ENCODE results near the gene C7.

C7 gene

GRCh38 chr5:40984884-40985283, 75.6 kb downstream of the C7 start:
- no peaks in the 10 kb centered on the region for H3K27me3 ChIP-seq (ENCODE audit: control insufficient read depth, insufficient read depth, low read length)
- no peak overlapping the region for H3K27ac ChIP-seq (ENCODE audit: low read depth, low read length)
- no peaks in the 10 kb centered on the region for H3K4me1 ChIP-seq (ENCODE audit: control insufficient read depth, insufficient read depth, low read length)
- no peaks in the 10 kb centered on the region for H3K36me3 ChIP-seq (ENCODE audit: control insufficient read depth, insufficient read depth, low read length)
- H3K4me3 ChIP-seq (ENCODE audit: low read length) = no peak overlapping the region
- no peak overlapping the region for H3K9ac ChIP-seq (ENCODE audit: low read length)

- no peaks in the 10 kb centered on the region for H3K4me1 ChIP-seq (ENCODE audit: control insufficient read depth, insufficient read depth, low read length)
- H3K27ac ChIP-seq (ENCODE audit: low read depth, low read length) = no peak overlapping the region
- no peak overlapping the region for H3K9ac ChIP-seq (ENCODE audit: low read length)
- no peak overlapping the region for H3K4me3 ChIP-seq (ENCODE audit: low read length)
- H3K36me3 ChIP-seq (ENCODE audit: control insufficient read depth, insufficient read depth, low read length) = no peaks in the 10 kb centered on the region
- H3K27me3 ChIP-seq (ENCODE audit: control insufficient read depth, insufficient read depth, low read length) = no peaks in the 10 kb centered on the region
These were observed 76.2 kb downstream of the C7 start for GRCh38 chr5:40985501-40985900.

GRCh38 chr5:40986666-40987065, 77.4 kb downstream of the C7 start:
- no peaks in the 10 kb centered on the region for H3K27me3 ChIP-seq (ENCODE audit: control insufficient read depth, insufficient read depth, low read length)
- no peaks in the 10 kb centered on the region for H3K36me3 ChIP-seq (ENCODE audit: control insufficient read depth, insufficient read depth, low read length)
- H3K4me1 ChIP-seq (ENCODE audit: control insufficient read depth, insufficient read depth, low read length) = peaks cover 4% of the 10 kb centered on the region
- no peak overlapping the region for H3K27ac ChIP-seq (ENCODE audit: low read depth, low read length)
- no peak overlapping the region for H3K9ac ChIP-seq (ENCODE audit: low read length)
- no peak overlapping the region for H3K4me3 ChIP-seq (ENCODE audit: low read length)

GRCh38 chr5:40987349-40987748, 78.1 kb downstream of the C7 start:
- Histone ChIP-seq H3K27ac (ENCODE audit: low read depth, low read length) (no peak overlapping the region), H3K27me3 (ENCODE audit: control insufficient read depth, insufficient read depth, low read length) (no peaks in the 10 kb centered on the region), H3K9ac (ENCODE audit: low read length) (no peak overlapping the region), H3K4me1 (ENCODE audit: control insufficient read depth, insufficient read depth, low read length) (peaks cover 4% of the 10 kb centered on the region), H3K4me3 (ENCODE audit: low read length) (no peak overlapping the region), H3K36me3 (ENCODE audit: control insufficient read depth, insufficient read depth, low read length) (no peaks in the 10 kb centered on the region)

- Histone ChIP-seq H3K36me3 (ENCODE audit: control insufficient read depth, insufficient read depth, low read length) (no peaks in the 10 kb centered on the region), H3K4me1 (ENCODE audit: control insufficient read depth, insufficient read depth, low read length) (peaks cover 4% of the 10 kb centered on the region), H3K27me3 (ENCODE audit: control insufficient read depth, insufficient read depth, low read length) (no peaks in the 10 kb centered on the region), H3K9ac (ENCODE audit: low read length) (no peak overlapping the region), H3K27ac (ENCODE audit: low read depth, low read length) (no peak overlapping the region), H3K4me3 (ENCODE audit: low read length) (no peak overlapping the region)
These were observed 79.6 kb downstream of the C7 start for GRCh38 chr5:40988746-40989510.

GRCh38 chr5:40991168-40991980, 82.1 kb downstream of the C7 start:
- H3K4me3 ChIP-seq (ENCODE audit: low read length) = no peak overlapping the region
- no peaks in the 10 kb centered on the region for H3K36me3 ChIP-seq (ENCODE audit: control insufficient read depth, insufficient read depth, low read length)
- H3K9ac ChIP-seq (ENCODE audit: low read length) = no peak overlapping the region
- peaks cover 4% of the 10 kb centered on the region for H3K4me1 ChIP-seq (ENCODE audit: control insufficient read depth, insufficient read depth, low read length)
- H3K27me3 ChIP-seq (ENCODE audit: control insufficient read depth, insufficient read depth, low read length) = no peaks in the 10 kb centered on the region
- H3K27ac ChIP-seq (ENCODE audit: low read depth, low read length) = peak overlapping the region; percentile 40

GRCh38 chr5:40991981-40992559, 82.8 kb downstream of the C7 start:
- no peak overlapping the region for H3K9ac ChIP-seq (ENCODE audit: low read length)
- no peaks in the 10 kb centered on the region for H3K36me3 ChIP-seq (ENCODE audit: control insufficient read depth, insufficient read depth, low read length)
- H3K4me1 ChIP-seq (ENCODE audit: control insufficient read depth, insufficient read depth, low read length) = peaks cover 4% of the 10 kb centered on the region
- H3K27ac ChIP-seq (ENCODE audit: low read depth, low read length) = peak overlapping the region; percentile 40
- H3K4me3 ChIP-seq (ENCODE audit: low read length) = no peak overlapping the region
- no peaks in the 10 kb centered on the region for H3K27me3 ChIP-seq (ENCODE audit: control insufficient read depth, insufficient read depth, low read length)

GRCh38 chr5:40995801-40996586, 86.7 kb downstream of the C7 start:
- no peaks in the 10 kb centered on the region for H3K4me1 ChIP-seq (ENCODE audit: control insufficient read depth, insufficient read depth, low read length)
- H3K27ac ChIP-seq (ENCODE audit: low read depth, low read length) = no peak overlapping the region
- no peak overlapping the region for H3K9ac ChIP-seq (ENCODE audit: low read length)
- H3K27me3 ChIP-seq (ENCODE audit: control insufficient read depth, insufficient read depth, low read length) = no peaks in the 10 kb centered on the region
- no peak overlapping the region for H3K4me3 ChIP-seq (ENCODE audit: low read length)
- no peaks in the 10 kb centered on the region for H3K36me3 ChIP-seq (ENCODE audit: control insufficient read depth, insufficient read depth, low read length)

- no peak overlapping the region for H3K4me3 ChIP-seq (ENCODE audit: low read length)
- H3K9ac ChIP-seq (ENCODE audit: low read length) = no peak overlapping the region
- H3K27ac ChIP-seq (ENCODE audit: low read depth, low read length) = no peak overlapping the region
- H3K36me3 ChIP-seq (ENCODE audit: control insufficient read depth, insufficient read depth, low read length) = no peaks in the 10 kb centered on the region
- no peaks in the 10 kb centered on the region for H3K4me1 ChIP-seq (ENCODE audit: control insufficient read depth, insufficient read depth, low read length)
- H3K27me3 ChIP-seq (ENCODE audit: control insufficient read depth, insufficient read depth, low read length) = no peaks in the 10 kb centered on the region
These were observed 89.8 kb downstream of the C7 start for GRCh38 chr5:40999142-40999541.

GRCh38 chr5:40999966-41000365, 90.7 kb downstream of the C7 start:
- Histone ChIP-seq H3K4me1 (ENCODE audit: control insufficient read depth, insufficient read depth, low read length) (no peaks in the 10 kb centered on the region), H3K36me3 (ENCODE audit: control insufficient read depth, insufficient read depth, low read length) (no peaks in the 10 kb centered on the region), H3K9ac (ENCODE audit: low read length) (no peak overlapping the region), H3K4me3 (ENCODE audit: low read length) (no peak overlapping the region), H3K27me3 (ENCODE audit: control insufficient read depth, insufficient read depth, low read length) (no peaks in the 10 kb centered on the region), H3K27ac (ENCODE audit: low read depth, low read length) (no peak overlapping the region)

GRCh38 chr5:41003670-41004376, 94.5 kb downstream of the C7 start:
- Histone ChIP-seq H3K27me3 (ENCODE audit: control insufficient read depth, insufficient read depth, low read length) (no peaks in the 10 kb centered on the region), H3K9ac (ENCODE audit: low read length) (no peak overlapping the region), H3K27ac (ENCODE audit: low read depth, low read length) (no peak overlapping the region), H3K4me3 (ENCODE audit: low read length) (no peak overlapping the region), H3K36me3 (ENCODE audit: control insufficient read depth, insufficient read depth, low read length) (no peaks in the 10 kb centered on the region), H3K4me1 (ENCODE audit: control insufficient read depth, insufficient read depth, low read length) (no peaks in the 10 kb centered on the region)
